IMR-90 (cell line): ENCODE measurements around the gene CYSLTR2. TPM values are rescaled to one million over a fixed set of nuclear protein-coding genes. Genes with fewer than 3 reads are reported as not detected.

ENCODE experiments used
- ATAC-seq: fragments of 200-7000 bp; cut with Tn5 transposase; 2 replicates; pipeline ENCODE4 v1.9.1; 2020; ENCODE audit warnings: low read depth, mild to moderate bottlenecking, moderate library complexity
- BruUV-seq: library from RNA; stranded (reverse); fragments of 400-500 nt; replicated peaks from 2 replicates; lab custom pipeline; 2021; lab: Mats Ljungman, UMichigan
- CTCF ChIA-PET: fragments of 300-600 bp; formaldehyde crosslinking; extraction: SDS; loops from one replicate; lab custom pipeline; 2021; ENCODE audit warnings: antibody characterized with exemption; lab: Yijun Ruan, JAX
- POLR2A ChIA-PET: fragments of 300-600 bp; sonication (Branson Sonifier 250); formaldehyde crosslinking; loops from one replicate; lab custom pipeline; 2022; ENCODE audit warnings: antibody characterized with exemption; ENCODE audit not compliant: unreplicated experiment; lab: Charles Lee
- DNase-seq: peaks from one replicate; pipeline ENCODE4 v3.0.0; 2013
- H2AFZ ChIP-seq: replicated peaks from 2 replicates; pipeline ENCODE3; 2013; ENCODE audit warnings: low read length, mild to moderate bottlenecking; ENCODE audit not compliant: poor library complexity
- H2AK5ac ChIP-seq: 2 replicates; pipeline ENCODE4 v1.6.1; 2013; ENCODE audit warnings: low read depth, low read length, inconsistent platforms
- H2AK9ac ChIP-seq: replicated peaks from 2 replicates; pipeline ENCODE3; 2013; ENCODE audit warnings: mild to moderate bottlenecking, low read depth, low read length, moderate library complexity; ENCODE audit not compliant: poor library complexity
- H2BK120ac ChIP-seq: 2 replicates; pipeline ENCODE4 v1.6.1; 2013; ENCODE audit warnings: low read depth, low read length, inconsistent platforms
- H2BK15ac ChIP-seq: 3 replicates; pipeline ENCODE4 v1.6.1; 2013; ENCODE audit warnings: low read depth, low read length, inconsistent platforms
- H2BK20ac ChIP-seq: 2 replicates; pipeline ENCODE4 v1.6.1; 2013; ENCODE audit warnings: low read depth, mild to moderate bottlenecking, inconsistent platforms, low read length, moderate library complexity
- H2BK5ac ChIP-seq: 2 replicates; pipeline ENCODE4 v1.6.1; 2013; ENCODE audit warnings: mild to moderate bottlenecking, low read depth, low read length, inconsistent platforms; ENCODE audit not compliant: poor library complexity, severe bottlenecking
- H3K14ac ChIP-seq: replicated peaks from 2 replicates; pipeline ENCODE4 v1.6.1; 2013; ENCODE audit warnings: low read depth, low read length, inconsistent platforms
- H3K18ac ChIP-seq: 2 replicates; pipeline ENCODE4 v1.6.1; 2013; ENCODE audit warnings: low read depth, low read length, control low read depth
- H3K23ac ChIP-seq: 2 replicates; pipeline ENCODE4 v1.6.1; 2013; ENCODE audit warnings: low read depth, low read length, inconsistent platforms
- H3K27ac ChIP-seq: 2 replicates; pipeline ENCODE4 v1.5.1; 2013; ENCODE audit warnings: mild to moderate bottlenecking, control low read depth, low read length; ENCODE audit not compliant: insufficient read depth
- H3K27me3 ChIP-seq: 2 replicates; pipeline ENCODE4 v1.6.1; 2013; ENCODE audit warnings: low read length; ENCODE audit not compliant: control insufficient read depth, insufficient read depth
- H3K36me3 ChIP-seq: 2 replicates; pipeline ENCODE4 v1.6.1; 2013; ENCODE audit warnings: low read length, mixed read lengths; ENCODE audit not compliant: control insufficient read depth, insufficient read depth
- H3K4ac ChIP-seq: 2 replicates; pipeline ENCODE4 v1.6.1; 2013; ENCODE audit warnings: low read depth, low read length, inconsistent platforms
- H3K4me1 ChIP-seq: 2 replicates; pipeline ENCODE4 v1.6.1; 2013; ENCODE audit warnings: low read length, mixed read lengths; ENCODE audit not compliant: control insufficient read depth, insufficient read depth
- H3K4me2 ChIP-seq: 2 replicates; pipeline ENCODE4 v1.6.1; 2013; ENCODE audit warnings: low read depth, mild to moderate bottlenecking, control low read depth, low read length, moderate library complexity
- H3K4me3 ChIP-seq: 2 replicates; pipeline ENCODE4 v1.5.1; 2013; ENCODE audit warnings: low read depth, mild to moderate bottlenecking, control low read depth, low read length, moderate library complexity; ENCODE audit not compliant: insufficient read depth
- H3K56ac ChIP-seq: 2 replicates; pipeline ENCODE4 v1.6.1; 2013; ENCODE audit warnings: low read length, inconsistent platforms; ENCODE audit not compliant: insufficient read depth; ENCODE audit errors: extremely low read depth
- H3K79me1 ChIP-seq, 2 experiments: 2 replicates each; pipeline ENCODE4 v1.6.1; 2013; ENCODE audit warnings: low read length in 2 of 2, inconsistent platforms in 1 of 2, low read depth in 1 of 2
- H3K9ac ChIP-seq: 2 replicates; pipeline ENCODE4 v1.6.1; 2013; ENCODE audit warnings: low read depth, low read length, control low read depth
- H3K9me1 ChIP-seq: 2 replicates; pipeline ENCODE4 v1.6.1; 2013; ENCODE audit warnings: low read length, inconsistent platforms; ENCODE audit not compliant: insufficient read depth
- H3K9me3 ChIP-seq: 2 replicates; pipeline ENCODE4 v1.6.1; 2013; ENCODE audit warnings: low read length; ENCODE audit not compliant: control insufficient read depth, insufficient read depth
- H4K20me1 ChIP-seq: 2 replicates; pipeline ENCODE4 v1.6.1; 2013; ENCODE audit warnings: low read length, inconsistent platforms; ENCODE audit not compliant: insufficient read depth
- H4K5ac ChIP-seq: 2 replicates; pipeline ENCODE4 v1.6.1; 2013; ENCODE audit warnings: mild to moderate bottlenecking, low read depth, low read length, control low read depth
- H4K8ac ChIP-seq, 2 experiments: 2 replicates each; pipeline ENCODE4 v1.6.1; 2013; ENCODE audit warnings: low read depth in 2 of 2, low read length in 2 of 2, control low read depth in 1 of 2, inconsistent platforms in 1 of 2
- H4K91ac ChIP-seq: 2 replicates; pipeline ENCODE4 v1.6.1; 2013; ENCODE audit warnings: low read depth, low read length, inconsistent platforms; ENCODE audit not compliant: insufficient read depth
- MAZ ChIP-seq: IDR thresholded peaks from 2 replicates; pipeline ENCODE4 v1.6.1; 2012; ENCODE audit warnings: low read depth, mild to moderate bottlenecking, low read length, improper control_type of control experiment, moderate library complexity, borderline replicate concordance
- RAD21 ChIP-seq: IDR thresholded peaks from 2 replicates; pipeline ENCODE4 v1.6.1; 2012; ENCODE audit warnings: low read length, improper control_type of control experiment
- RCOR1 ChIP-seq: IDR thresholded peaks from 2 replicates; pipeline ENCODE4 v1.6.1; 2012; ENCODE audit warnings: mild to moderate bottlenecking, low read length, improper control_type of control experiment; ENCODE audit not compliant: insufficient replicate concordance
- WGBS, 2 experiments: methylation state at CpG; one replicate each; pipeline versions ENCODE4 v1.1.5 to v1.1.7; 2013; ENCODE audit warnings: missing lambda C conversion rate in 2 of 2; ENCODE audit not compliant: insufficient read length in 1 of 2; ENCODE audit errors: extremely low coverage in 2 of 2; 5-methylcytosine and 5-hydroxymethylcytosine counted together
- dilution Hi-C: fragments of 300-500 bp; cut with HindIII; formaldehyde crosslinking; loops from one replicate; pipeline ENCODE4 v1.14.3; 2018; ENCODE audit warnings: low sequenced_read_pairs; ENCODE audit not compliant: unreplicated experiment
- in situ Hi-C: fragments of 300-500 bp; cut with MboI; formaldehyde crosslinking; loops from 3 replicates; pipeline ENCODE4 v1.14.3; 2019; ENCODE audit warnings: low sequenced_read_pairs, inconsistent platforms, mixed read lengths
- intact Hi-C: fragments of 100-400 bp; cut with micrococcal nuclease; formaldehyde crosslinking; loops from 2 replicates; pipeline ENCODE4 v1.10.0; 2022
- polyA plus RNA-seq, 3 experiments: library from polyadenylated mRNA; depleted of rRNA; stranded (reverse); fragments of >200 nt; gene quantifications; 2 replicates each; pipeline ENCODE4 v1.2.3, GENCODE V29; 2012; ENCODE audit warnings: low replicate concordance in 1 of 3
- total RNA-seq: library from RNA; depleted of rRNA; stranded (reverse); fragments of >200 nt; gene quantifications from 2 replicates; pipeline ENCODE4 v1.2.3, GENCODE V29; 2012

Gene CYSLTR2
- total and polyA plus RNA-seq, 2 of the 4 experiments (the other 2 are of a cell fraction): not detected

DNA sequence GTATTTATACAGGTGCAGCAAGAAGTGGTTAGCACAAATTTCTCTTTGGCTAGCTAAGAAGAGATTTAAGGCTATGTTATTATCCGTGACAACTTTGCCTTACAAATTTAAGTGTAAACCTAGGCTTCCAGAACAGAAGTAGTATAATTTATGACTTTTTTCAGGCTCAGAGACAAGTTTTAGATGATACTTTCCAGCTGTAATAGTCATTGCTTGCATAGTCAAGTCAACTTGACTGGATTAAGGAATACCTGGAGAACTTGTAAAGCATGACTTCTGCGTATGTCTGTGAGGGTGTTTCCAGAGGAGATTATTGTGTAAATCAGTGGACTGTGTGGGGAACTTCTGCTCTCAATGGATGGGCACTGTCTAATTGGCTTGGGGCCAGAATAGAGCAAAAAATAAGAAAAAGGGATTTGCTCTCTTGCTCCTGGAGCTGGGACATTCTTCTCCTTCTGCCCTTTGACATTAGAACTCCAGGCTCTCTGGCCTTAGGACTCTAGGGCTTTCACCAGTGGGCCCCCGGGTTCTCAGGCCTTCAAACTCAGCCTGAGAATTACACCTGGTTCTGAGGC is 33.0 kb downstream of the CYSLTR2 start:
- WGBS, 2 experiments: 100% methylated on average over 1 of the region's 3 CpGs; no CpG with 5 or more reads in 1 of the 2 experiments
- in situ Hi-C loops: no loop called here
- DNase-seq (no peak), ATAC-seq (no peak)
- Histone ChIP-seq H4K20me1 (no peaks in the 10 kb centered on the region), H2AK9ac (no peak overlapping the region), H3K14ac (no peak overlapping the region), H3K9me3 (no peaks in the 10 kb centered on the region), H4K91ac (no peak overlapping the region), H3K9ac (no peak overlapping the region), H2AK5ac (no peak overlapping the region), H3K18ac (no peak overlapping the region), H3K4me1 (no peaks in the 10 kb centered on the region), H3K4me3 (no peak overlapping the region), H2BK15ac (no peak overlapping the region), H4K8ac (no peak overlapping the region), H4K5ac (no peak overlapping the region), H3K4me2 (no peak overlapping the region), H2BK20ac (no peak overlapping the region), H3K4ac (no peak overlapping the region), H3K56ac (no peak overlapping the region), H2BK120ac (no peak overlapping the region), H3K27me3 (peaks cover 2% of the 10 kb centered on the region), H2AFZ (no peak overlapping the region), H3K23ac (no peak overlapping the region), H3K27ac (no peak overlapping the region), H3K79me1 (no peaks in the 10 kb centered on the region), H3K36me3 (no peaks in the 10 kb centered on the region), H2BK5ac (no peak overlapping the region), H3K9me1 (no peaks in the 10 kb centered on the region; the same call in 1 of the 2 replicates)
- dilution Hi-C loops: no loop called here
- CTCF ChIA-PET: no interaction called here
- BruUV-seq: no TSS peak
- POLR2A ChIA-PET: no interaction called here
- intact Hi-C loops: no loop called here
- TF ChIP-seq RCOR1 (no peak), RAD21 (no peak), MAZ (no peak)
